HG03196 (cell line): ENCODE results near the gene EHMT1.
"Not testable (repeated sequence)": the region's sequence is repeated elsewhere in the genome, so short reads cannot be mapped to it uniquely, and the experiment has no call there.

Experiments used
- ATAC-seq: cut with Tn5 transposase; IDR thresholded peaks from one replicate; pipeline ENCODE4 v1.9.1; 2021; ENCODE audit not compliant: unreplicated experiment

Gene EHMT1

DNA sequence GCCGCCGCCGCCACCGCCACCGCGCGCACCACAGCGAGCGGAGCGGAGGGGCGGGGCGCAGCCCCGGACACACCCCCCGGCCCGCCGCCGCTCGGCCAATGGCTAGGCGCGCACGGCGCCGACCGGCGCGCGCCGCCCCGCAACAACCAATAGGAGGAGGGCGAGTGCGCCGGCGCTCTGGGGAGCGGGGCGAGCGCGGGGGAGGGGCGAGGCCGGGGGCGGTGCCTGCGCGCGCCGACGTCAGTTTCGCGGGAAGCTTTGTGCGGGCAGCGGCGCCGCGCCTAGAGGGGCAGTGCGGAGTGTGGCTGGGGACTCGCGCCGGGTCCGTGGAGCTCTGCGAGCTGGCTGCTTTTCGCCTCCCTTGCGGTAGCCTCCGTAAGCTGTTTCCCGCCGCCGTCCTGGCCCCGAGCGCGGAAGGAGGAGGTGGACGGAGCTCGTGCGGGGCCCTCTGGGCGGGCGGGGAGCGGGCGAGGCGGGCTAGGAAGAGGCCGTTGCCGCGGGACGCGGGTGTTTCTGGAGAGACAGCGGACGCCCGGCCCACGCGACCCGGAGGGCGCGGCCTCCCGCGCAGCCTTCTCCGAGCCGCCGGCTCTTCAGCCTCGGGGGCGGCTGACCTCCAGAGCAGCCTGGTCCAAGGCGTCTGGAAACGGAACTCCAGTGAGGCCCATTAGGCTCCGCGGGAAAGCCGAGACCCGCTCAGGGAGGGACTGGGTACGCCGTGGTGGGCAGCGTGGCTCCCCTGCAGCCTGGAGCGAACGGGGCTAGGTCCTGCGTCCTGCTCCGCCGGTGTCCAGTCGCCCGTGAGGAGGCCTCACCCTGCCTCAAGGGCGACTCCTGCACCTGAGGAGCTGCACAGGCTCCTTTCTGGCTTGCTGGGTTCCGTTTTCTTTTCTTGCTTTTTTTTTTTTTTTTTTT is 28.1 kb upstream of the EHMT1 start, which contains the start of gene ZMYND19:
Gene ZMYND19, minus strand, starts transcription at position 44 of the 915 bp plus-strand sequence. CDS start 249 bp downstream, outside the sequence.
- peak; percentile 76 for ATAC-seq

- no peak for ATAC-seq
Observed at GRCh38 chr9:137592767-137593166, 26.0 kb upstream of the EHMT1 start.

- ATAC-seq: no peak
Observed at GRCh38 chr9:137593176-137593575, 25.6 kb upstream of the EHMT1 start.

- not testable (repeated sequence) for ATAC-seq
Observed at GRCh38 chr9:137596577-137596976, 22.2 kb upstream of the EHMT1 start.

DNA sequence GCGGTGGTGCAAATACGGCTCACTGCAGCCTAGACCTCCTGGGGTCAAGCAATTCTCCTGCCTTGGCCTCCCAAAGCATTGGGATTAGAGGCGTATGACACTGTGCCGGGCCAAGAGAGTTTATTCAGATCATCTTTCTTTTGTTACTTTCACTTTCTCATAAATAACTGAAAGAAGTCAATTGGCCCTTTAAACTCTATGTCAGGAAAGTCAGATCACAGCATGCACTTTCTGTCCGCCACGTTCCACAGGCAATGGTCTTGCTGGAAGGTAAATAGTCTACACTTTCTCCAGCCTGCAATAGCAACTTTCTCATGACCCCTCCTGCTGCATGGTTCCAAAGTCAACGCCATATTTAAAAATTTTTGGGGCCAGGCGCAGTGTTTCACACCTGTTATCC is 19.9 kb upstream of the EHMT1 start:
- ATAC-seq: no peak

GRCh38 chr9:137602661-137603060 is 16.1 kb upstream of the EHMT1 start:
- no peak for ATAC-seq

DNA sequence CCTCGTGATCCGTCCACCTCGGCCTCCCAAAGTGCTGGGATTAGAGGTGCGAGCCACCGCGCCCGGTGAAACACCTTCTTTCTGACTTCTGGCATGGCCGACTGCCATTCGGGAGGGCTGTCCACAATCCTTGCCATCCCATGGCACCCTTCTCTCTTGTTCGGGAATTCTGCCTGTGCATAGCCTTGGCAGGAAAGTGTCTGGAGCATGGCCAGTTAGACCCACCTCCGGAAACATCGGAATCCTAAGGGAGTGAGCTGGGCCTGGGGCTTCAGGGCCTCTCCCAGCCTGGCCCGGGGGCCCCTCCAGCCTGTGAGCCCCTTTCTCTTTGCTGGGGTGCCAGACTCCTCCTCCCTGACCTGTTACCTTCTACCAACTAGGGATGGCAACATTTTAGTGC is 14.9 kb upstream of the EHMT1 start:
- no peak for ATAC-seq

- no peak for ATAC-seq
Observed at GRCh38 chr9:137604345-137605086, 14.3 kb upstream of the EHMT1 start.

- peak; percentile 66 for ATAC-seq
Observed at GRCh38 chr9:137605121-137606004, 13.4 kb upstream of the EHMT1 start, which contains the start of gene ARRDC1. Gene ARRDC1 (plus strand): TSS chr9:137605686. CDS start chr9:137605718, 32 bp downstream.

- ATAC-seq: peak; percentile 10
Observed at GRCh38 chr9:137606005-137606621, 12.7 kb upstream of the EHMT1 start.

DNA sequence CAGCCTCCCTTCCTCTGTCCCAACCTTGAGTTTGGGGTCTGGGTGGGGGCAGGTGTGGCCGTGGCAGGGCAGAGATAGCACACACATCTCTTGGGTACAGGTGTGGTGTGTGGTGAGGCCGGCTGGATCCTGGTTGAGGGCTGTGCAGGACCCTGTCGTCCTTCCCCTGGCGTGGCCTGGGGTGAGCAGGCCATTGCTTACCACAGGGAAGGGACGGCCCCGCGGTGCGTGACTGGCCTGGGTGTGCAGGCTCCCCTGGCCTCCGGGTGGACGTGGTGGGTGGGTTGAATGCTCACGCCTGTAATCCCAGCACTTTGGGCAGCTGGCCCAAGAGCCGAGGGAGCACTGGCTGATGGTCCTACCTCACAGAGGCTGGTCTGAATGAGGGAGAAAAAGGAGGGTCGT is 12.1 kb upstream of the EHMT1 start:
- ATAC-seq: no peak

- ATAC-seq: no peak
Observed at GRCh38 chr9:137607141-137607857, 11.5 kb upstream of the EHMT1 start.

DNA sequence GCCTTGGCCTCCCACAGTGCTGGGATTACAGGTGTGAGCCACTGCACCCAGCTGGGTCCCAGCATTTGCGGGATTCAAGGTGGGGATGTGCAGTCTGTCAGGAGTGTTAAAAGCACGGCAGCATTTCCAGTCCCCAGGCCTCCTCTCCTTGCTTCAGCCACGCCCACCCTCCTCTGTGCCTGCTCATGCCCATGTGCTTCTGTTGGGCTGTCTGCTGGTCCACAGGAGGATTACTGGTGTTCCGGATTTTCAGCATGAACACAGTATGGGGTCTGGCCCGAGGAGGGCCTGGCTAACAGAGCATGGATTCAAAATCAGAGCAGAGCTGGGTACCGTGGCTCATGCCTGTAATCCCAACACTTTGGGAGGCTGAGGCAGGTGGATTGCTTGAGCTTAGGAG is 7.9 kb upstream of the EHMT1 start:
- no peak for ATAC-seq

DNA sequence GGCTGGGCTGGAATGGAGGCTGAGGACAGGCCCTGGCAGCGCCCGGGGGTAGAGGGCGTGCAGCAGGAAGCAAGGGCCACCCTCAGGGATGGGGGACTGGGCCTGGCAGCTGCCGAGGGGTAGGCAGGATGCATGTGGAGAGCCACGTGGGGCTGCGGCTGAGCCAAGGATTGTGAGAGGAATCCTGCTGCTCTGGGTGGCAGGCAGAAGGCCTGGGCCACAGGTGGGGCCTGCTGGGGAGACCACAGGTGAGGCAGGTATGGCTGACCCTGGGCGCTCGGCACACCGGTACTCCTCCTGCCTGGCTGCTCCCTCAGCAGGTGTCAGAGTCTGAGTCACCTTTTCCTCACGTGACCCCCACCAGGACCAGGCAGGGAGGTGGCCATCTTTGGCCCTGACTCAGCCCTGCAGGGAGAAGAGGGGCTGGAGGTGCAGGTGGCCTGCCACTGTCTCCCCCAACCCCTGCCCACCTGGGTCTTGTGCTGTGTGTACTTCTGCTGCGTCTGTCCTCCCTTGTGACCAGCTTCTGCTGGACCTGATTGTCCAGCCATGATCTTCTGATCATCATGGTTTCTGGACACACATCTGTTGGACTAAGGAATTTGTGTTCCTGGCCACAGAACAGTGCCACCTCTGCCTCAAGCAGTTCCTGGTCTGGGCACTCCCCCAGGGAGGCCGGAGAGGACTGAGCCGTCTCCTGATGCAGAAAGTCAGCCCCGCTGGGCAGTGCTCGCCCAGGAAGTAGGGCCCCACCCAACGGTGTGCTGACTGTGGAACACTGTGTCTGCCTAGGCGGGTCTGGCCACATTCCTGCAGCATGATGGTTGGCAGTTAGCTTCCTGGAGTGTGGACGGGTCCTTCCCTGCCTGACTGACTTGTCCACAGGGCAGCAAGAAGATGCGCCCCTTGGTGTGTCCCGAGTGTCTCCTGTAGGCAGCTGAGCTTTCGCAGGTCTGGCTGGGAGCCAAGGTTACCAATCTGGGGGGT is 6.9 kb upstream of the EHMT1 start:
- no peak for ATAC-seq

- ATAC-seq: no peak
Observed at GRCh38 chr9:137612741-137613142, 6.1 kb upstream of the EHMT1 start.

DNA sequence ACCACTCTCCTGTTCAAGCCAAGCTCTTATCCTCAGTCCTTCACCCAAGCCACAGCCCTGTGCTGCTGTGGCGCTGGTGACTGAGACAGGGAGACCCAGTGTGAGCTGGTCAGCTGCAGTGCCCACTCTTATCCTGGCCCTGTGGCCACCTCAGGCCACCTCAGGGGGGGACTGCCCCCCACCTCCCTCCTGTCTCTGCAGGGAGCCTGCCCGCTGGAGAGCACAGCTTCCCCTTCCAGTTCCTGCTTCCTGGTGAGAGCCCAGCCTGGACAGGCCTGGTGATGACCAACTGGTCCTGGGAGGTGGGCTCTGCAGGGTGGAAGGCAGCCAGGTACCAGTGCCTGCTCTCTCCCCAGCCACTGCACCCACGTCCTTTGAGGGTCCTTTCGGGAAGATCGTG is 5.5 kb upstream of the EHMT1 start:
- no peak for ATAC-seq

DNA sequence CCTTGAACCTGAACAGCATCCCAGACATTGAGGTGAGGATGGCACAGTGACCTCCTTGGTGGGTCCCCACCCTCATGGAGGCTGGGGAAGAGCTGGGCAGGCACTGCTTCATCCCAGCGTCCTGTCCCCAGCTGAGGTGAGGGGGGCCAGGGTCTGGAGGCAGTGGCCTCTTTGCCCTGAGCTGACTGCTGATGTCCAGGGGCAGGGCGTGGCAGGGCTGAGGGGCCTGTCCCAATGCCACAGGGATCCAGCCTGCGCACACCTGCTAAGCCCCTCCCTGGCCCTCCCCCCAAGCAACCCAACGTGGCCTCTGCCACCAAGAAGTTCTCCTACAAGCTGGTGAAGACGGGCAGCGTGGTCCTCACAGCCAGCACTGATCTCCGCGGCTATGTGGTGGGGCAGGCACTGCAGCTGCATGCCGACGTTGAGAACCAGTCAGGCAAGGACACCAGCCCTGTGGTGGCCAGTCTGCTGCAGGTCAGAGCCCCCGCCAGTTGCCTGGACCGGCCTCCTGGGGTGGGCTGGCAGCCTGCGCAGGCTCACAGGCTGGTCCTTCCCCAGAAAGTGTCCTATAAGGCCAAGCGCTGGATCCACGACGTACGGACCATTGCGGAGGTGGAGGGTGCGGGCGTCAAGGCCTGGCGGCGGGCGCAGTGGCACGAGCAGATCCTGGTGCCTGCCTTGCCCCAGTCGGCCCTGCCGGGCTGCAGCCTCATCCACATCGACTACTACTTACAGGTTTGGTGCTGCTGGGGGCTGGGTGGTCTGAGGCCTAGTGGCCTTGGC is 4.9 kb upstream of the EHMT1 start:
- ATAC-seq: no peak
